Adrenal gland (tissue), 12 donors: ENCODE results near the gene ENPP1. TPM values are rescaled to one million over a fixed set of nuclear protein-coding genes. Genes with fewer than 3 reads are reported as not detected.
"Not testable (repeated sequence)": the region's sequence is repeated elsewhere in the genome, so short reads cannot be mapped to it uniquely, and the experiment has no call there.

ENCODE experiments used
- DNase-seq, 7 donors: peaks; one replicate each; pipeline ENCODE4 v3.0.0-alpha.2; 2019 to 2020
- H3K27ac ChIP-seq, 5 donors: fragments of 200-600 bp; sonication (generic) in 4 of 5; 1 replicate in 3 of 5; 2 replicates in 2 of 5; pipeline versions ENCODE4 v1.5.1 to v1.8.0; 2016 to 2020; ENCODE audit warnings: mild to moderate bottlenecking in 1 of 5
- H3K27me3 ChIP-seq: fragments of 200-600 bp; 2 replicates; pipeline ENCODE4 v1.8.0; 2021
- H3K36me3 ChIP-seq, 2 donors: fragments of 200-600 bp; replicated peaks in 1 of 2; 1 replicate in 1 of 2; 2 replicates in 1 of 2; pipeline versions ENCODE4 v1.5.1 to v1.8.0; 2018 to 2022
- H3K4me1 ChIP-seq, 2 donors: fragments of 200-600 bp; replicated peaks in 1 of 2; 1 replicate in 1 of 2; 2 replicates in 1 of 2; pipeline versions ENCODE4 v1.5.1 to v1.8.0; 2018 to 2021
- H3K4me3 ChIP-seq, 4 donors: fragments of 200-600 bp; sonication (generic) in 3 of 4; one replicate each; pipeline ENCODE4 v1.5.1; 2016 to 2018
- H3K9me3 ChIP-seq, 3 donors: fragments of 200-600 bp; sonication (generic) in 1 of 3; replicated peaks in 1 of 3; 1 replicate in 2 of 3; 2 replicates in 1 of 3; pipeline versions ENCODE4 v1.5.1 to v1.8.0; 2016 to 2021
- CTCF ChIP-seq, 6 experiments: fragments of 450-650 bp in 4 of 6; fragments of 200-600 bp in 2 of 6; sonication (generic) in 1 of 6; IDR thresholded peaks; 1 replicate in 5 of 6; 2 replicates in 1 of 6; pipeline versions ENCODE4 v1.5.1 to v1.8.0; 2016 to 2021; ENCODE audit warnings: antibody characterized with exemption in 6 of 6, mild to moderate bottlenecking in 2 of 6, moderate library complexity in 1 of 6
- POLR2A ChIP-seq, 2 donors: fragments of 450-650 bp; IDR thresholded peaks; one replicate each; pipeline ENCODE4 v1.6.1; 2017; ENCODE audit warnings: antibody characterized with exemption in 2 of 2, mild to moderate bottlenecking in 2 of 2, moderate library complexity in 1 of 2
- WGBS, 4 donors: extraction: QIAGEN DNeasy Blood & Tissue Kit in 2 of 4; methylation state at CpG; one replicate each; pipeline versions ENCODE4 v1.1.5 to v1.1.7; 2013 to 2017; 5-methylcytosine and 5-hydroxymethylcytosine counted together
- intact Hi-C, 2 donors: fragments of 100-400 bp; cut with DNase I; formaldehyde crosslinking; loops; one replicate each; pipeline versions ENCODE4 v1.14.1 to v1.15.0; 2022 to 2023
- polyA plus RNA-seq, 3 donors: library from polyadenylated mRNA; stranded (reverse); fragments of 200-250 nt in 2 of 3; fragments of 350-450 nt in 1 of 3; fragmentation: Illumina TruSeq in 1 of 3; extraction: RNeasy Lipid Tissue Mini Kit (QIAGEN cat#74804) in 1 of 3; gene quantifications; one replicate each; pipeline ENCODE4 v1.2.3, GENCODE V29; 2013 to 2014
- total RNA-seq, 9 donors: library from RNA; depleted of rRNA in 4 of 9; stranded (reverse); fragments of >200 nt in 4 of 9; fragments of 120-200 nt in 1 of 9; fragmentation: NEBNext Ultra II Directional in 1 of 9; extraction: Animal tissue kit (Norgen Biotek cat#: 25700) in 1 of 9; gene quantifications; one replicate each; pipeline versions ENCODE4 v1.1.0 to v1.2.4, GENCODE V29; 2013 to 2023
- donor health status: healthy with polysubstance abuse.
- donor health status: Bipolar disorder and iron deficiency.
- donor health status: DM: yes; HTN: yes; CAD: no.
- donor health status: DM: no; HTN: no; CAD: no.
- donor health status: DM: no; HTN: no; CAD: no.
- donor health status: DM: yes; HTN: yes; CAD: no.

The ENPP1 gene
- total and polyA plus RNA-seq, 12 donors: 2.1 to 44.7 (median 9.5) TPM

GRCh38 chr6:131900231-131900630, 92.4 kb downstream of the ENPP1 start:
- H3K4me1 ChIP-seq: no peaks in the 10 kb centered on the region
- H3K27ac ChIP-seq: no peak overlapping the region
- H3K36me3 ChIP-seq: no peaks in the 10 kb centered on the region
- TF ChIP-seq CTCF (IDR thresholded peaks at IDR 0.05): no peak
- no peak for DNase-seq
- H3K4me3 ChIP-seq: no peak overlapping the region
- intact Hi-C loops: no loop called here
- H3K27me3 ChIP-seq: no peaks in the 10 kb centered on the region
- no peaks in the 10 kb centered on the region for H3K9me3 ChIP-seq

GRCh38 chr6:131901326-131901873, 93.6 kb downstream of the ENPP1 start:
- H3K4me1 ChIP-seq, H3K27ac ChIP-seq, DNase-seq, intact Hi-C loops, H3K27me3 ChIP-seq, H3K36me3 ChIP-seq, H3K9me3 ChIP-seq, H3K4me3 ChIP-seq: not testable (repeated sequence)
- 80 to 87% (median 82%) methylated on average over 5 of the region's 5 CpGs for WGBS, 4 donors

GRCh38 chr6:131903734-131904133, 95.9 kb downstream of the ENPP1 start:
- H3K36me3 ChIP-seq, intact Hi-C loops, H3K4me1 ChIP-seq, H3K27ac ChIP-seq, DNase-seq, H3K27me3 ChIP-seq, H3K4me3 ChIP-seq, H3K9me3 ChIP-seq: not testable (repeated sequence)
- WGBS, 4 donors: 90 to 95% (median 93%) methylated on average over 7 to 11 of the region's 12 CpGs

- H3K4me1 ChIP-seq, H3K4me3 ChIP-seq, H3K27ac ChIP-seq, DNase-seq, H3K9me3 ChIP-seq, H3K27me3 ChIP-seq, H3K36me3 ChIP-seq: not testable (repeated sequence)
- intact Hi-C loops: loop anchor here in 1 of 2 donors (5.0 kb wide), 1 partner anchor 211 kb away; no protein-coding TSS in a partner anchor
- 56 to 83% (median 70%) methylated on average over 3 of the region's 3 CpGs for WGBS, 4 donors
Measured at GRCh38 chr6:131908787-131909186, 101.0 kb downstream of the ENPP1 start.

GRCh38 chr6:131909408-131910218, 101.8 kb downstream of the ENPP1 start:
- WGBS, 4 donors: 54 to 59% (median 57%) methylated on average over 4 of the region's 4 CpGs
- Histone ChIP-seq H3K4me3 (no peak overlapping the region), H3K36me3 (no peaks in the 10 kb centered on the region), H3K27ac (no peak overlapping the region), H3K4me1 (no peaks in the 10 kb centered on the region), H3K9me3 (no peaks in the 10 kb centered on the region), H3K27me3 (no peaks in the 10 kb centered on the region)
- intact Hi-C loops: loop anchor here (5.0 to 10.0 kb wide), 3 partner anchors 127 to 212 kb away; no protein-coding TSS in a partner anchor
- DNase-seq: peak; percentile 56 to 92 (median 81)
- TF ChIP-seq CTCF (IDR thresholded peaks at IDR 0.05) (peak; percentile 72 to 92 (median 82)), POLR2A (IDR thresholded peaks at IDR 0.05) (no peak)
